GM12891 (cell line): ENCODE results near the gene TATDN2.

Experiments used
- PAX5 ChIP-seq: IDR thresholded peaks from 2 replicates; pipeline ENCODE4 v1.6.1; 2011; ENCODE audit warnings: low read length, moderate library complexity, mild to moderate bottlenecking; ENCODE audit not compliant: insufficient read depth, severe bottlenecking
- POLR2A ChIP-seq: IDR thresholded peaks from 2 replicates; pipeline ENCODE4 v1.6.1; 2011; ENCODE audit warnings: low read depth, low read length, control low read depth
- POLR2AphosphoS5 ChIP-seq: IDR thresholded peaks from 2 replicates; pipeline ENCODE4 v1.6.1; 2011; ENCODE audit warnings: low read depth, low read length, control low read depth
- SPI1 ChIP-seq: IDR thresholded peaks from 2 replicates; pipeline ENCODE4 v1.6.1; 2011; ENCODE audit warnings: low read depth, low read length, control low read depth
- TAF1 ChIP-seq: IDR thresholded peaks from 2 replicates; pipeline ENCODE4 v1.6.1; 2011; ENCODE audit warnings: low read depth, low read length, control low read depth

GRCh38 chr3:10268930-10269329, 20.7 kb downstream of the TATDN2 start:
- TF ChIP-seq POLR2A (no peak), POLR2AphosphoS5 (no peak), PAX5 (no peak), TAF1 (no peak), SPI1 (no peak)
